ENCODE data around the gene UGT2A2.

The UGT2A2 gene

DNA sequence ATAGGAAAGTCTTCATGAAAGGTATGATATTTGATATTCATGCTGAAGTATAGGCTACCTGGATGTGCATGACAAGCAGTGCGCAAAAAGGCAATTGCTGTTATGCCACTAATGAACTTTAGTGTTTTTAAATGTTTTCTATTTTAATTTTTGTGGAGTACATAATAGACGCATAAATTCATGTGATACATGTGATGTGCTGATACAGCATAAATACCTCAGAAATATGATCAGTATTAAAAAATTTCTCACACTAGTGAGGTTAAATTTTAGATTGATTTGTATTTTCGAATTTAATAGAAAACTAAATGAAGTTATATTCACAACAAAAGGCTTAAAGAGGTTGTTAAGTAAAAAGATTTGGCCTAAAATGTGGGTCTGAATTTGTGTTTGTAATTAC is 11.4 kb upstream of the UGT2A2 start:
- Histone ChIP-seq H3K27me3 (ENCODE audit: insufficient read depth, low read length, poor library complexity, severe bottlenecking) (no peaks in the 10 kb centered on the region), H3K9ac (ENCODE audit: low read depth, low read length, poor library complexity, severe bottlenecking) (no peak overlapping the region), H3K4me2 (ENCODE audit: low read depth, low read length, poor library complexity, severe bottlenecking) (no peak overlapping the region), H2AFZ (ENCODE audit: low read length) (no peak overlapping the region), H3K36me3 (ENCODE audit: insufficient read depth, low read length) (no peaks in the 10 kb centered on the region), H3K9me2 (replicated peaks; ENCODE audit: low read depth, low read length) (no peaks in the 10 kb centered on the region), H3K79me2 (ENCODE audit: insufficient read depth, low read length) (no peaks in the 10 kb centered on the region), H3F3A (ENCODE audit: low read depth) (no peaks in the 10 kb centered on the region), H3K4me1 (ENCODE audit: insufficient read depth, low read length, poor library complexity, severe bottlenecking) (no peaks in the 10 kb centered on the region), H3K9me3 (ENCODE audit: insufficient read depth, low read depth, low read length) (no peaks in the 10 kb centered on the region), H4K20me1 (ENCODE audit: insufficient read depth, low read length, poor library complexity, severe bottlenecking) (no peaks in the 10 kb centered on the region), H3K4me3 (ENCODE audit: low read length, poor library complexity, severe bottlenecking) (no peak overlapping the region)
- no peak for TF ChIP-seq CTCF (conservative IDR thresholded peaks at IDR 0.05; ENCODE audit: low read length)
- TF ChIP-seq EZH2phosphoT487 (IDR thresholded peaks at IDR 0.05; ENCODE audit: borderline replicate concordance): no peak

DNA sequence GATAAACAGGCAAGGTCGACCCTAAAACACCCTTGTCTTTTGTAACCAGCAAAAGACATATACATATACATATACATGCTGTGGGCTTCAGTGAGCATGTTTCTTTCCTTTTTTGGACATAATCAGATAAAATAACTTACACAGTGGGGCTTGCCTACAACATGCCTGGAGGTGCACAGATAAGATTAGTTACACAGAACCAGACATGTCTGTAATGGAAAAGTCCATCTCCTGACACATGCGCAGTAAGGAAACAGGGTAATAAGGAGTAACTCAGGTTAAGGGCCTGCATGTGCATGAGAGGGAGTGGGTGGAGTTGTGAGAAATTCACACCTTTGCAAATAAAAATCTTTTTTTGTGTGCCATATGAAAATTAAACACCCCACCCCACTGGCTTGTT is 10.2 kb upstream of the UGT2A2 start:
- Histone ChIP-seq H3F3A (ENCODE audit: low read depth) (no peaks in the 10 kb centered on the region), H4K20me1 (ENCODE audit: insufficient read depth, low read length, poor library complexity, severe bottlenecking) (no peaks in the 10 kb centered on the region), H3K4me3 (ENCODE audit: low read length, poor library complexity, severe bottlenecking) (no peak overlapping the region), H3K9me3 (ENCODE audit: insufficient read depth, low read depth, low read length) (no peaks in the 10 kb centered on the region), H3K9ac (ENCODE audit: low read depth, low read length, poor library complexity, severe bottlenecking) (no peak overlapping the region), H3K27me3 (ENCODE audit: insufficient read depth, low read length, poor library complexity, severe bottlenecking) (no peaks in the 10 kb centered on the region), H3K9me2 (replicated peaks; ENCODE audit: low read depth, low read length) (no peaks in the 10 kb centered on the region), H3K4me1 (ENCODE audit: insufficient read depth, low read length, poor library complexity, severe bottlenecking) (no peaks in the 10 kb centered on the region), H3K79me2 (ENCODE audit: insufficient read depth, low read length) (no peaks in the 10 kb centered on the region), H3K4me2 (ENCODE audit: low read depth, low read length, poor library complexity, severe bottlenecking) (no peak overlapping the region), H3K36me3 (ENCODE audit: insufficient read depth, low read length) (no peaks in the 10 kb centered on the region), H2AFZ (ENCODE audit: low read length) (no peak overlapping the region)
- no peak for TF ChIP-seq CTCF (conservative IDR thresholded peaks at IDR 0.05; ENCODE audit: low read length)
- no peak for TF ChIP-seq EZH2phosphoT487 (IDR thresholded peaks at IDR 0.05; ENCODE audit: borderline replicate concordance)

GRCh38 chr4:69649207-69649606 is 9.8 kb upstream of the UGT2A2 start:
- Histone ChIP-seq H3K27me3 (ENCODE audit: insufficient read depth, low read length, poor library complexity, severe bottlenecking) (no peaks in the 10 kb centered on the region), H3K4me1 (ENCODE audit: insufficient read depth, low read length, poor library complexity, severe bottlenecking) (no peaks in the 10 kb centered on the region), H3K9ac (ENCODE audit: low read depth, low read length, poor library complexity, severe bottlenecking) (no peak overlapping the region), H3K9me3 (ENCODE audit: insufficient read depth, low read depth, low read length) (no peaks in the 10 kb centered on the region), H3K4me2 (ENCODE audit: low read depth, low read length, poor library complexity, severe bottlenecking) (no peak overlapping the region), H2AFZ (ENCODE audit: low read length) (no peak overlapping the region), H3K36me3 (ENCODE audit: insufficient read depth, low read length) (no peaks in the 10 kb centered on the region), H3K4me3 (ENCODE audit: low read length, poor library complexity, severe bottlenecking) (no peak overlapping the region), H3F3A (ENCODE audit: low read depth) (no peaks in the 10 kb centered on the region), H4K20me1 (ENCODE audit: insufficient read depth, low read length, poor library complexity, severe bottlenecking) (no peaks in the 10 kb centered on the region), H3K9me2 (replicated peaks; ENCODE audit: low read depth, low read length) (no peaks in the 10 kb centered on the region), H3K79me2 (ENCODE audit: insufficient read depth, low read length) (no peaks in the 10 kb centered on the region)
- TF ChIP-seq EZH2phosphoT487 (IDR thresholded peaks at IDR 0.05; ENCODE audit: borderline replicate concordance) (no peak), CTCF (conservative IDR thresholded peaks at IDR 0.05; ENCODE audit: low read length) (no peak)

Data from Loucy (cell line).